HL-60/S4 treated with phorbol 12-myristate 13-acetate at 8.2 ng/mL for 4 days and 3 days (cell line): ENCODE results near the gene C1QTNF1.

Source experiments
- in situ Hi-C: fragments of 300-500 bp; cut with MboI; formaldehyde crosslinking; loops from 2 replicates; pipeline ENCODE4 v1.15.0; 2022; ENCODE audit warnings: low sequenced_read_pairs

The C1QTNF1 gene

DNA sequence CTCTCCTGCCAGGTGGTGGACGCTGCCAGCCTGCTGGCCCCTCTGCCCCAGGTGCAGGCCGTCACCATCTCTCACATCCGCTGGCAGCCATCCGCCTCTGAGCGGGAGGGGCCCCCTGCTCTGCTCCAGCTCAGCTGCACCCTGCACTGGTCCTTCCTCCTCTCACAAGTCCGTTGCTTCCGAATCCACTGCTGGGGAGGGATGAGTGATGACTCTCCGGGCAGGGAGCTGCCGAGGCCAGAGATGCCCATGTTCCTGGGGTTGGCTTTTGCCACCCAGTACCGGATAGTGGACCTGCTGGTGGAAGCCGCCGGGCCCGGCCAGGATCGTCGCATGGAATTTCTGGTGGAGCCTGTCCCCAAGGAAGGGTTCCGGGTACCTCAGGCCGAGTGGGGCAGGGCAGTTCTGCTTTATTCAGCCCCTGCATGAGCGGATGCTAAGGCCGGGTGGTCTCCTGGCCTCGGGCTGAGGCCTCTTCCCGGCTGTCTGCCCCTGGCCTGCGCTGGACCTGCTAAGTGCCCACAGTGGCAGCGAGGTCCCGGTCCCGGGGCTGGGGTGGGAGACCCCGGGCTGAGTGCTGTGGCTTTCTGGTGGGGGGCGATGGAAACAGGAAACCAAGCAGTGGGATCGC, 62.1 kb downstream of the C1QTNF1 start:
- in situ Hi-C loops, result no loop called here

DNA sequence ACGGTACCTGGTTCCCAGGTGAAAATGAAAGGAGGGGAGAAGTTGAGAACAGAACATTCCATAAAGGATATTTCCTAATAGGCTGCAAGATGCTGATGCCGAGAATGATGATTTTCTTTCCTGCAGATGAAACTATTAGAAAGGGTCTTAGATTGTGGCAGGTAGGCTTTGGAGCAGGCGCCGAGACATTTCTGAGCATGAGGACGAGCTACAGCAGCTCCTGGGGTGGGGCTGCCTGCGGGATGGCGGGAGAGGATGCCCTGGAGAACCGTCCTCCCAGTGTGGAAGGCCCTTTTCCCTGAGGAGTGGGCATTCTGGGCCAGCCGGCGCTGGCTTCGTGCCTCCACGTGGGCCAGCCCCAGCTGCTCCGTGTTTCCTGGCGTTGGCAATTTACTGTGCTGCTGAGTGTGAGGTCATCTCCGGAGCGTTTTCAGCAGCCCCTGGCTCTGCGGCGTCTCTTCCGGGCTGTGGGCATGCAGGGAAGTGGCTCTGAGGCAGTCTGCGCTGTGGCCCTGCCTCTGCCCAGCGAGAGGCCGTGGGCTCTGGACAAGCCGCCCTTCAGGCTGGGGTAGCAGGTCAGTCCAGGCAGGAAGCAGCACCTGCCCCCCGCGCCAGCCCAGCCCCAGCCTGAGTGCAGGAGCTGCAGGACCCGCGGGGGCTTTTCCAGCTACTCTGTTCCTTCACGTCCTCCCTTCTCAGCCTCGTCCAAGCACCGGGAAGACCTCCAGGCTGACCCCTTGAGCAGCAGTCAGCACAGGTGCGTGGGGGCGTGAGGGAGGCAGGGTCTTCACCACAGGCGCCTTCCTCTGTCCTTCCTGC, 62.8 kb downstream of the C1QTNF1 start:
- in situ Hi-C loops, result no loop called here

DNA sequence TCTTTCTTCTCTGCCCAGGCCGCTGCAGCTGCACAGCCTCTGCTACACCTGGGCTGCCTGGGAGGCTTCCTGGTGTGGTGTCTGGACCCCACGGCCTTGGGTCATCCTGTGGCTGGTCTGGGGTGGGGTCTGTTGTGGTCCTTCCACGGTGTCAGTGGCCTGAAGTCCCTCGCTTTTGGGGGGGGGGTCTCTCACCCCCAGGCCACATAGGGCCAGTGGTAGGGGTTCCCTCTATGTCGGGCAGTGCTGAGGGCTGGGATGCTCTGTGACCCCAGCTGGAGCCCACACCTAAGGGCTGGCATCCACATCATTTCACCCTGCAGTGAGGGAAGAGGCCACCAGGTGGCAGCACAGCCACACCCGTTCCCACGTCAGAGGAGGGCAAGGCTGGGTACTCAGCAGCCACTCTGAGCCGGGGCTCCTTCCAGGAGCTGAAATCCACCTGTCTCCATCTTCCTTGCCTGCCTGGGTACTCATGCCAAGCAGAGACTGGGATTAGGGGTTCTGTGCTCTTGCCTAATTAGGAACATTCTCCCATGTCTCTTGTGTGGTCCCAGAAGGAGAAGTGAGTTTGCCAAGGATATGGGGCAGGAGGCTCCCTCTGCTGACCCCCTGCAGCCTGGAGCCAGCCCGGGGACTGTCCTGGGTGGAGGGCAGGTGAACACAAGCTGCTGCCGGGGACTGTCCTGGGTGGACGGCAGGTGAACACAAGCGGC, 63.6 kb downstream of the C1QTNF1 start:
- in situ Hi-C loops, result no loop called here

DNA sequence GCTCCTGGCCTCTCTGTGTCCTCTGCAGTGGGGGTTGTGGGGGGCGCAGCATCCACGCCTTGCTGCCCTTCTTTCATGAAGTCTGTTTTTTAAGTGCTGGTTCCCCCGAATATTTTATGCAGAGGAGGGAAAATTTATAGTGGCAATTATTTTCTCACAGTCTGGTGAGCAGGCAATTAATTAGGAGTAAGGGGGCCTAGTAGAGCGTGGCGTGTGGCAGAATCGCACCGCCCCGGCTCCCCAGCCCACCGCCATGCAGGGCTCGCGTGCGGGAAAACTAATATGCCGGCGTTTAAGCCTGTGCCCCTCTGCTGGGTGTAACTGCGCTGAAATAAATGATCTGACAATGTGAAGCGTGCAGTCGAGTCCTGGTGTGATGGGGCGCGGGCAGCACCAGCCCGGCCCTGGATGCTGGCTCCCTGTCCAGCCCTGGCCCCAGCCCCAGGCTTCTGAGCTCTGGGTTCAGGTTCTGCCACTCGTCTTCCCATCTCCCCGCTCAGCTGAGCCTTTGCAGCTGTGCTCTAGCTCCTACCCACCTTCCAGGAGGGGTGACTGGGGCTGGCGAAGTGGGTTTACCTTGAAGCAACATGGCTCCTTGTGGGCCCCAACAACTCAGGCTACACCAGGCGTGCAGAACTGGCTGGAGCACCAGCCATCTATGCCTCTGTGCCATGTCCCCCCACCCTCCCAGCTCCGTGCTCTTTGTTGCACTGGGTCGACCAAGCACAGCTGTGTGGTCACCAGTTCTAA, 64.5 kb downstream of the C1QTNF1 start:
- in situ Hi-C loops, result no loop called here

DNA sequence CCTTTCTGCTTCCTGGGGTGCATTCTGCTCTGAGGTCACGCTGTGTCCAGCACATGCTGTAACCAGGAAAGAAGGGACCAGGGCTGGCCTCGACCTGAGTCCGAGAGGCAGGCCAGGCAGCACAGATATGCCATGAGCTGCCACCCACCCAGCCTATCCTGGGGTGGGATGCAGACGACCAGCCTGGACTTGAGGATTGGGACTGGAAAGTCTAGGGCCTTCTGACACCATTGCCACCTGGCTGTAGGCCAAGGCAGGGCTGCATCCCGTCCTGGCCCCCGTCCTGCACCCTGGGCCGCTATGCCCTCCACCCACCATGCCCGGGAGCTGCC, 65.0 kb downstream of the C1QTNF1 start:
- in situ Hi-C loops, result no loop called here

DNA sequence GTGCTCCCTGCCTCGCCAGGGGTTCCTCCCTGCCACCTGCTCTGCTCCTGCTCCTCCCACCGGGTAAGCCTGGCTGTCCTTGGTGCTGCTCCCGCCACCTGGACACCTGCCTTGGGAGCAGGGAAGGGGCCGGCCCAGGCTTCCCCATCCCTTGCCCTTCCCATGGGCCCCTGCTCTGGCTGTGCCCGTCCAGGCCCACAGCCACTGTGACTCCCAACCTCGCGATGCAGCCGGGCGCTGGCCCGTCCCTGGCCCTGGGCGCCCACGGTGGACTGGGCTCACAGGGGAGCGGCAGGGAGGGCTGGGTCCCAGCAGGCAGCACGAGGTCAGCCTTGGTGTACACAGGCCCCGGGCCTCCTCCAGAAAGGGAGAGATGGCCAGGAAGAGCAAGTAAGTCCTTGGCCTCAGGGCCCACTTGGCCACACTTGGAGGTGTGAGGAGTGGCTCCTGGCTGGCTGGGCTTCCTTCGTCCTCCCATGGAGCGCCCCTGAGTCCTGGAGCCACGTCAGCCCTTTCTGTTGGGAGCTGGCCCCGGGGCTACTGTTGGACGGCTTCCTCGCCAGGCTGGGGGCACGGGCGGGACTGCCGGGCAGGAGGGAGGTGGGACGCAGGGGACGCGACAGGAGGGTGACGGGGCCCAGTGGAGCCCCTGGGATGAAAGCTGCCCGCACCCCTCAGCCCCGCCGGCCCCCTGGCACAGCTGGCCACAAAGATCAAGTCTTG, 65.9 kb downstream of the C1QTNF1 start:
- in situ Hi-C loops, result no loop called here

DNA sequence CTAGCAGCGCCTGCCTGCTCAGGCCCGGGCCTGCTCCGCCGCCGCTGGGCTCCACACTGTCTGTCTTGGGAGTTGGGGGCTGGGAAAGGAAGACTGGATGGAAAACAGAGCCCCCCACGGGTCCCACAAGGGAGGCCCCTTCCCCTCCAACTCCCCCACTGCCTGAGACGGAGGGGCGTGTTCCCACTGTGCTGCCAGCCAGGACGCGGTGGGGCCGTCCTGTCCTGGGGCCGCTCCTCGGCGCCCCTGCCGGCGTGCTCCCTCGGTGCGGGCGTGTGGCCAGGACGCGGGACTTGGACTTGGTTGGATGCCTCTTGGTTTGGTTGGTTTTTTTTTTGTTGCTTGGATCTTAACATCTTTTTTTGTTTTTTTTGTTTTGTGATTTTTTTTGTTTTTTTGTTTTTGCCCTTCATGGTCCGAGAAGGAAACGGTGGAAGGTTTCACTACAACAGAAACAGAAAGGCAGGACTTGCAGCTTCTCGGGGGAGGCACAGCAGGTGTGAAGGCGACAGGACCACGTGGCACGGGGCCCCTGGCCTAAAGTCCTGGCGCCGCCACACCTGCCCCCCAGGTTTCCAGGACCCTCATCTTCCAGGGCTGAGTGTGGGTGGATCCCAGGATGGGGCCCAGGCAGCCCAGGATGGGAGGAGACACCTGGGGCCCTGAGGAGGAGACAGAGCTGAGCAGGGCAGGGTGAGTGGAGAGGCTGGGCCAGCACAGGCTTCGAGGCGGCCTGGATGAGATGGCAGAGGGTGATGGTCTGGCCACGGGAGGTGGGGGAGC, 66.7 kb downstream of the C1QTNF1 start:
- in situ Hi-C loops, result no loop called here

DNA sequence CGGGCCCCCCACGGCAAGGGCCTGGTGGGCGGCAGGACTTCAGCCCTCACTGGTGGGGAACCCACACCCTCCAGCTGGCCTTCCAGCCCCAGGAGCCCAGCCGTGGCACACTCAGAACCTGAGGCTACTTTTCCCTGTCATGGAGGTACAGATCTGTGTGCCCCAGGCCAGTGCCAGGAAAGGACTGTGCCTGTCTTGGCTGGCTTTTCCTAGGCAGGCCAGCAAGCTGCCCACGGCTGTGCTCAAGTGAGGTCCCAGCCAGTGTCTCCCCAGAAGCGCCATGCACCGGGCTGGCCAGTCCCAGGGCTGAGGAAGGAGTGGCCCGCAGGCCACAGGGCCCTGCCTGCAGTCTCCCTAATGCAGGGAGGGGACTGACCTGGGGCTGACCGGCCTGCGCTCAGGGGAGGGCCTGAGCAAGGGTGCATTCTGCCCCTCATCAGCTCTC, 67.3 kb downstream of the C1QTNF1 start:
- in situ Hi-C loops, result no loop called here

DNA sequence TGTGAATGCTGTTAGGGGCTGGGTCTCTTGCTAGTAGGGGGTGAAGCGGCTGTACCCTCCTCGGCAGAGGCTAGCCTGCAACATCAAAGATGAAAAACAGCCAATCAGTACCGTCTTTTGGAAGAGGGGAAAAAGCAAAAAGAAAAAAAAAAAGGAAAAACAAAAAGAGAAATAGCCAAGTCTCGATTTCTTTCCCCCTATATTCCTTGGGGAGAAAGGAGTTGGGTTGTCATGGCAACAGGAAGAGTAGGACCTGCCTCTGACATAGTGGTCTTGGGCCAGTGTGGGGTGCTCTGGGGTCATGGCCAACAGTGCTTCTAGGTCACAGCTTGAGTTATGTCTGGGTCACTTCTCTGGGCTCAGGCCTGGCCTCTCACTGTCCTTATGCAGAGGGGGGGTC, 68.6 kb downstream of the C1QTNF1 start:
- in situ Hi-C loops, result no loop called here

DNA sequence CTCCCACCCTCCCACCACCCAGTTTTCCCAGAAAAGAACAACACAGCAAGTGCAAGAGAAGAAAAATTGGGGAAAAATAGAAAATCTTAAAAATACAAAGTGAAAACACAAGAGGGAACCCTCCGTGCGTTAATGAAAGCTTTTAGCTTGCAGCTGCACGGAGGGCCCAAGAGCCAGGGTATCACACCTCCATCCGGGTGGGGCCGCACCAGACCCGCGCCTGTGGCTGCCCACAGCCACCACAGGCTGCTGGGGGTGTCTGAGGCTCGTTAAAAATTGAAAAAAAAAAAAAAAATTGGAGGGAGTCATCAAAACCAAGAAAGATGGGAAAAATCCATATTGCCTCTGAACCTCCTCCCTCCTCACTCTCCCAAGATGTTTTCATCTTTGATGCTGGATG, 69.3 kb downstream of the C1QTNF1 start:
- in situ Hi-C loops, result no loop called here

DNA sequence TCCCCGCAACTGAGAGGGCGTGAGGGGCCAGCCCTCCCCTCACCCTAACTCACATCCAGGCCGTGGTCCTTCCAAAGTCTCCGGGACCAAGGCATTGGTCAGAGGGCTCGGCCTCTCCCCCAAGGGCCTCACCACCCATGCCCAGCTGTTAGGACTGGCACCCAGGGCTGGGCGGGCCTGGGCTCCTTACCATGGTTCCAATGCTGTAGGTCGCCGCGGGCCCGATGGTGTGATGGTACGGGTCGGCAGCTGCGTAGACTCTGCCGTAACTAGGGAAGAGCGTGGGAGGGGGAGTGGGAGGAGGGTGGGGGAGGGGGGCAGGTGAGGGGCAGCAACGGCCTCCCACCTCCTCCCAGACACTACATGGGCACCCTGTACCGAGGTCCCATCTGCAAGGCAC, 70.3 kb downstream of the C1QTNF1 start:
- in situ Hi-C loops, result no loop called here

DNA sequence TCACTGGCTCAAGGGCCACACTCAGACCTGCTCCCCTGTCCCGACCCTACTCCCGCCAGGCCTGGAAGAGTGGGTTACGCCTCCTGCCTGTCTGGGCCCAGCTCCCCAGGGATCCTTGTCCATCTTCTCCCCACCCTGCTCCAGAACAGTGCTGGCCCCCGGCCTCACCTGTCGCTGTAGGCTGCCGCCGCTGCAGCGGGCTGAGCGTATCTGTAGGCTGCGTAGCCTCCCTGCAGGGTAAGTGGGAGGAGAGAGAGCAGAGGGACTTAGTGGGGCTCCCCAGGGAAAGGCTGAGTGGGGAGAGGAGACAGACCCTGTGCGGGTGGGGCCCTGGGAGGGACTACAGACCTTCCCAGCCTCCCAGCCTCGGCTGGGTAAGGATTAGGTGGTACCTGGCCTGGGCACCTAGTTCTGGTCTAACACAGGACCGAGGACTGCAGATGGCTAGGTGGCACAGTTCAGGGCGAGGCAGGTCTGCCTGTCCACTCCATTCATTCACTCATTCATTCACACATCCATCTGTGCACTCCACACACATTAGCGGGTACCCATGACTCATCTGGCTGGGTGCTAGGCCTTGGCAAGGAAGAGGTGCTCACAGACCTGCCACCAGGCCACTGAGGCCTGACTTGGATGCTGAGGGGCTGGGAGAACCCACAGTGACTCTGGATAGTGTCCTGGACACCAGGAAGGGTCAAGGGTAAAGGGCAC, 71.5 kb downstream of the C1QTNF1 start:
- in situ Hi-C loops, result no loop called here

DNA sequence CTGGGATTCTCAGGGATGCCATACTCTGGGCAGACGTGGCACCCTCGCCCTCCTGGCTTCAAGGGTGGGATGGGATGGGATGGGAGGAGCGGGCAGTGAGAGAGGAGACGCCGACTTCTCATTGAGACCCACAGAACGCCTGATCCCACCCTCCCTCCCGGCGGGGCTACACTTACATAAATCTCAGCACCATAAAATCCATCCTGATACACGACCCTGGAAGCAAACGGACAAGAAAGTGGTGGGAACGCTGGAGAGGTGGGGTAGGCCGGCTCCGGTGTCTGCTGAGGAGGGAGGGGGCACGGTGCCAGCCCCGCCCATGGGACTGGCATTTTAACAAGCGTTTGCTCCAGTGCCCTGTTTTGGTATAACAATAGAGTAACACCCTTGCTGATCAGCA, 72.5 kb downstream of the C1QTNF1 start:
- in situ Hi-C loops, result no loop called here

DNA sequence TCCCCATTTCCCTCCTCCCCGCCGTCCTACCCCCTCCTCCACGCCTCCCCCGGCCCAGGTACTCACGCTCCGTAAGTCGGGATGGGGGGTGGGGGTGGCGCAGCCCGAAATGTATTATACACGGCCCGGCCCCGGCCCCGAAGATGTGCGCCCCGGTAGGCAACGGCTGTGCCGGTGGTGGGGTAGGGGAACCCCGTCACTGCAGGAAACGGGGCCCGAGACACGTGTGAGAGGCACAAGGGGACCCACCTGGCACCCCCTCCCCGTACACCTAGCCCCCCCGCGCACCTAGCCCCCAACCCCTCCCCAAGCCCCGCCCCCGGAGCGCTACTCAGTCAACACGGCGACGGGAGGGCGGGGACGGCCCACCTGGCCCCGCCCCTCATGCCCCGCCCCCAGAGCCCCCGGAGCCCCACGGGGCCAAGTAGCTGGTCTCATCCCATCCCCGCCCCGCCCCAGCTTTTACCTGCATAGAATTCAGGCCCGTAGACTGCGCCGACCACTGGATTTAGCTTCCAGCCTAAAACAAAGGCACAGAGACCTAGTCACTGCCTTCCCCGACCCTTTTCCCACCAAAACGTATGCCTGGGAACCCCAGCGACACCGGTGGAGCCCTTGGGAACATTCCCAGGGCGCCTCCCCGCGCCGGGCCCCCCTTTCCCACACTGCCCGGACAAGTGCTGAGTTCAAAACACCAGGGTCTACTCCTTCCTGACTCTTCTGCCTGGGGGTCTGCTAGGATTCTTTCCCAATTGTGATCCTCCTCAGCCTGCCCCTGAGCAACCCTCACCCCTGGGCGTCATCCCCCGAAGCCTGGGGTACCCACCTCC, 73.5 kb downstream of the C1QTNF1 start:
- in situ Hi-C loops, result no loop called here

DNA sequence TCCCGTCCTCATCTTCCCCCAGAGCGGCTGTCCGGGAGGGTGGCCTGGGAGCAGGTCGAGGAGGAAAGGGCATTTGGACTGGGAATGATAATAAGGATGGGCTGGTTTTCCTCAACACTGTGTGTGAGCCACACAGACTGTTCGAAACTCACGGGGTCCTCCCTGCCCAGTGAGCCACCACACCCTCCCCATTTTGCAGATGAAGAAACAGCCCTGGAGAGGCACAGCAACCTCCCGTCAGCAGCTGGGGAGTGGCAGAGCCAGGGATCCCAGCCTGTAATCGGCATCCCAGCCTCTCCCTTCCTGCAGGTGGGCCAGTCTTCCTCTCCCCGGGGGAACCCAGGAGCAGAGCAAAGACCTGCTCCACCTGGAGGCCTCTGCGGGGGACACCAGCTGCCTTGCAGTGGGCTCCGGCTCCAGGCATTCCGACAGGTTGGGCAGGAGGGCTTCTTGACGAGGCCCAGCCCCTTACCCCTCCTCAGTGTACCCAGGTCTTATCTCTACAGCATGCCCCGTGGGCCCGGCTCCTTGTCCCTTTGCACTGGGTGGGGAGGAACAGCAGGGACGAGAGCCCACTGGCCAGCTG, 74.4 kb downstream of the C1QTNF1 start:
- in situ Hi-C loops, result no loop called here
